Aortic smooth muscle cell (primary cell): Measurements from ENCODE around the gene INSYN1. TPM values are rescaled to one million over a fixed set of nuclear protein-coding genes. Genes with fewer than 3 reads are reported as not detected.

ENCODE experiments used
- total RNA-seq: library from RNA; depleted of rRNA; stranded (reverse); fragments of >200 nt; gene quantifications from 2 replicates; pipeline ENCODE4 v1.2.3, GENCODE V29; 2014

The INSYN1 gene
- total RNA-seq, result 3.0 and 5.2 TPM in 2 replicates

DNA sequence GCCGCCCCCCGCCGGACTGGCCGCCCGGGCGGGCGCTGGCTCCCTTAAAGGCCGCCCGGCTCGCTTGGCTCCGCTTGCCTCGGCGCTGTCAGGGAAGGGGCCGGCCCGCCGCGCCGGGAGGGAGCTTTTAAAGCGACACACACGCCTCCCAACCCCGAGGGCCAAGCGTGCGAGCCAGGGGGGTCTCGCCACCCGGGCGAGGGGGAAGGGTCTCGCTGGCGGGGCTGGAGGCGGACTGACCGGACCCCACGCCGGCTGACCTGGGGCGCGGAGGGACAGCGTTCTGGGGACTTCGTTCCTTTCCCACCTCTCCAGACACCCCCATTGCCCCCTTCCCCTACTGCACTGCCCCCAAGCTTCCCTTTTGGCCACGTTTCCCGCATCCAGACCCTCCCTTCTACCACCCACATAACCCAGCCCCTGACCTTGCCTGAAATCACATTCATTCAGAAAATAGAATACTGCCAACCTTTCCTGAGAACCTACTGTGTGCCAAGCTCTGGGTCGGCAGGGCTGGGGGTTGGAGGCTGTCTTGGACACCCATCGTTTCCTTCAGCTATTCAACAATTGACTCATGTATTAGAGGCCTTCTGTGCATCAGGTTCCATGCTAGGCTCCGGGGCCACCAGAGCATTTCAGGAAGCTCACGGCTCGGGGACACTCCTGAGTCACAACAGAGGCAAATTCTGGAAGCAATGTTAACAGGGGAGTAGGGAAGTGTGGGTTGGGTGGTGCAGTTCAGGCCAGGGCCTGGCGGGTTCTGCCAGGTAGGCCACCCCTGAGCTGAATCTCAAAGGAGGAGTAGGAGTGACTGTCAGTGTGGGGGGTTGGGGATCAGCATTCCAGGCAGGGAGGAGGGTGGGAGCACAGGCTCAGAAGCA lies at the start of gene INSYN1:
Gene INSYN1 (minus strand): TSS at position 102 of the 881 bp plus-strand sequence. CDS start 2,221 bp downstream, outside the sequence.

Other genes with a start within 250 kb of the INSYN1 start
- gene NPTN, start 120.0 kb downstream of the INSYN1 start, total RNA-seq, result 210 and 223 TPM in 2 replicates
- 119 and 158 TPM in 2 replicates for gene CD276, start 69.0 kb downstream of the INSYN1 start, total RNA-seq
- not detected in 2 replicates for gene TBC1D21, start 120.2 kb upstream of the INSYN1 start, total RNA-seq
- 186 and 204 TPM in 2 replicates for gene LOXL1, start 173.1 kb upstream of the INSYN1 start, total RNA-seq
- 22.4 and 24.7 TPM in 2 replicates for gene STOML1, start 238.9 kb upstream of the INSYN1 start, total RNA-seq
- 21.3 and 44.0 TPM in 2 replicates for gene PML, start 241.4 kb upstream of the INSYN1 start, total RNA-seq